Sigmoid colon (tissue), 4 donors: ENCODE data around the gene NDUFB2.

Source experiments
- CTCF ChIP-seq, 4 experiments: fragments of 450-650 bp in 3 of 4; fragments of 200-600 bp in 1 of 4; IDR thresholded peaks; one replicate each; pipeline ENCODE4 v1.5.1; 2016 to 2019; ENCODE audit warnings: antibody characterized with exemption in 4 of 4, mild to moderate bottlenecking in 3 of 4, moderate library complexity in 2 of 4
- EP300 ChIP-seq, 4 donors: sonication (generic); formaldehyde crosslinking; IDR thresholded peaks; one replicate each; pipeline ENCODE4 v1.6.1; 2017; ENCODE audit warnings: antibody characterized with exemption in 4 of 4
- POLR2A ChIP-seq, 2 donors: fragments of 450-650 bp; IDR thresholded peaks; one replicate each; pipeline ENCODE4 v1.6.1; 2016; ENCODE audit warnings: antibody characterized with exemption in 2 of 2, mild to moderate bottlenecking in 2 of 2, moderate library complexity in 2 of 2
- POLR2AphosphoS5 ChIP-seq, 4 donors: sonication (generic); formaldehyde crosslinking; IDR thresholded peaks; one replicate each; pipeline ENCODE4 v1.6.1; 2017; ENCODE audit warnings: antibody characterized with exemption in 4 of 4

GRCh38 chr7:140654661-140655060 lies 41.8 kb upstream of the NDUFB2 start:
- TF ChIP-seq CTCF (IDR thresholded peaks at IDR 0.05) (no peak), POLR2A (IDR thresholded peaks at IDR 0.05) (no peak), EP300 (IDR thresholded peaks at IDR 0.05) (no peak), POLR2AphosphoS5 (IDR thresholded peaks at IDR 0.05) (no peak)
